GM12865 (cell line): Measurements from ENCODE around the gene CHRDL2.
A peak's percentile ranks its signal among the peaks of the same experiment; 100 is the strongest.

Experiments used
- DNase-seq: peaks from one replicate; pipeline ENCODE4 v3.0.0; 2010; ENCODE audit warnings: low read depth
- H3K4me3 ChIP-seq: 2 replicates; pipeline ENCODE4 v1.5.1; 2011; ENCODE audit warnings: mild to moderate bottlenecking, low read depth, low read length, control low read depth
- CTCF ChIP-seq: IDR thresholded peaks from 2 replicates; pipeline ENCODE4 v1.5.1; 2011; ENCODE audit warnings: low read length, control low read depth, low read depth, inconsistent platforms; ENCODE audit not compliant: insufficient read depth; ENCODE audit errors: missing control alignments

CHRDL2 gene

GRCh38 chr11:74703211-74703610 is 28.0 kb downstream of the CHRDL2 start:
- no peak for TF ChIP-seq CTCF
- H3K4me3 ChIP-seq: no peak overlapping the region
- DNase-seq: no peak

- TF ChIP-seq CTCF: peak; percentile 97
- DNase-seq: peak; percentile 72
- no peak overlapping the region for H3K4me3 ChIP-seq
Measured at GRCh38 chr11:74702383-74703007, 28.7 kb downstream of the CHRDL2 start.

GRCh38 chr11:74701351-74701750 is 29.9 kb downstream of the CHRDL2 start:
- no peak overlapping the region for H3K4me3 ChIP-seq
- TF ChIP-seq CTCF: peak; percentile 53
- peak; percentile 55 for DNase-seq

GRCh38 chr11:74699615-74700396 is 31.4 kb downstream of the CHRDL2 start:
- H3K4me3 ChIP-seq: no peak overlapping the region
- DNase-seq: no peak
- no peak for TF ChIP-seq CTCF

- DNase-seq: no peak
- H3K4me3 ChIP-seq: no peak overlapping the region; the same call in 1 of the 2 replicates
- TF ChIP-seq CTCF: no peak
Measured at GRCh38 chr11:74697722-74698121, 33.5 kb downstream of the CHRDL2 start.

- H3K4me3 ChIP-seq: peak overlapping the region; percentile 40
- TF ChIP-seq CTCF: no peak
- peak; percentile 51 for DNase-seq
Measured at GRCh38 chr11:74696939-74697675, 34.1 kb downstream of the CHRDL2 start.
